ENCODE results near the gene SPTLC1. TPM values are rescaled to one million over a fixed set of nuclear protein-coding genes. Genes with fewer than 3 reads are reported as not detected.
"Not testable (repeated sequence)": the region's sequence is repeated elsewhere in the genome, so short reads cannot be mapped to it uniquely, and the experiment has no call there.

SPTLC1 gene
- total RNA-seq, 1 experiment from 2014 or later: 58.8 TPM

- H3K4me1 ChIP-seq (ENCODE audit: control insufficient read depth, insufficient read depth, low read length): no peaks in the 10 kb centered on the region
- no peaks in the 10 kb centered on the region for H3K27me3 ChIP-seq (ENCODE audit: control insufficient read depth, insufficient read depth, low read length)
- DNase-seq (ENCODE audit: low read depth, low spot score) (peak; percentile 51), ATAC-seq (peak; percentile 86)
- H3K27ac ChIP-seq (ENCODE audit: low read length): no peak overlapping the region
- peak overlapping the region in 1 of 2 experiments; percentile 21; a peak in 1 of 4 replicates for H3K4me3 ChIP-seq (ENCODE audit: low read depth in 2 of 2, low read length in 2 of 2)
- no peaks in the 10 kb centered on the region for H3K36me3 ChIP-seq (ENCODE audit: control insufficient read depth, insufficient read depth, low read length)
- ChIA-PET CTCF (no interaction called here), POLR2A (no interaction called here)
- intact Hi-C loops (cut with micrococcal nuclease; ENCODE audit: unreplicated experiment): no loop called here
- BruUV-seq (replicated peaks): no TSS peak
- in situ Hi-C loops (cut with HindIII; ENCODE audit: low pct_unique_long_range_greater_than_20kb, low sequenced_read_pairs): no loop called here
- no peak for TF ChIP-seq TCF7L2 (IDR thresholded peaks at IDR 0.05; ENCODE audit: low read depth, low read length)
- no peak for TF ChIP-seq REST (IDR thresholded peaks at IDR 0.05; ENCODE audit: insufficient read depth in 1 of 2, low read depth in 2 of 2, low read length in 1 of 2)
- TF ChIP-seq SIN3A (IDR thresholded peaks at IDR 0.05; ENCODE audit: borderline replicate concordance, insufficient read depth, low read depth, low read length): no peak
- TF ChIP-seq POLR2AphosphoS5 (IDR thresholded peaks at IDR 0.05; ENCODE audit: low read depth, low read length): no peak
- TF ChIP-seq CTCF (IDR thresholded peaks at IDR 0.05): peak; percentile 85
- H3K9me3 ChIP-seq (ENCODE audit: control insufficient read depth, insufficient read depth, low read depth, low read length): no peaks in the 10 kb centered on the region
These were observed 18.9 kb upstream of the SPTLC1 start for GRCh38 chr9:92133949-92134604.

GRCh38 chr9:92132913-92133312 is 17.7 kb upstream of the SPTLC1 start:
- DNase-seq (ENCODE audit: low read depth, low spot score); intact Hi-C loops (cut with micrococcal nuclease; ENCODE audit: unreplicated experiment); BruUV-seq (replicated peaks); H3K4me3 ChIP-seq (ENCODE audit: low read depth in 2 of 2, low read length in 2 of 2); H3K27ac ChIP-seq (ENCODE audit: low read length); H3K4me1 ChIP-seq (ENCODE audit: control insufficient read depth, insufficient read depth, low read length); ATAC-seq; H3K9me3 ChIP-seq (ENCODE audit: control insufficient read depth, insufficient read depth, low read depth, low read length); H3K36me3 ChIP-seq (ENCODE audit: control insufficient read depth, insufficient read depth, low read length); POLR2A ChIA-PET; in situ Hi-C loops (cut with HindIII; ENCODE audit: low pct_unique_long_range_greater_than_20kb, low sequenced_read_pairs); H3K27me3 ChIP-seq (ENCODE audit: control insufficient read depth, insufficient read depth, low read length); CTCF ChIA-PET: not testable (repeated sequence)

- no peaks in the 10 kb centered on the region for H3K9me3 ChIP-seq (ENCODE audit: control insufficient read depth, insufficient read depth, low read depth, low read length)
- intact Hi-C loops (cut with micrococcal nuclease; ENCODE audit: unreplicated experiment) (no loop called here), in situ Hi-C loops (cut with HindIII; ENCODE audit: low pct_unique_long_range_greater_than_20kb, low sequenced_read_pairs) (no loop called here)
- H3K4me1 ChIP-seq (ENCODE audit: control insufficient read depth, insufficient read depth, low read length): no peaks in the 10 kb centered on the region
- BruUV-seq (replicated peaks): no TSS peak
- no peaks in the 10 kb centered on the region for H3K27me3 ChIP-seq (ENCODE audit: control insufficient read depth, insufficient read depth, low read length)
- POLR2A ChIA-PET: no interaction called here
- DNase-seq (ENCODE audit: low read depth, low spot score) (no peak), ATAC-seq (no peak)
- no peaks in the 10 kb centered on the region for H3K36me3 ChIP-seq (ENCODE audit: control insufficient read depth, insufficient read depth, low read length)
- CTCF ChIA-PET: no interaction called here
- no peak overlapping the region for H3K27ac ChIP-seq (ENCODE audit: low read length)
- no peak overlapping the region for H3K4me3 ChIP-seq (ENCODE audit: low read depth in 2 of 2, low read length in 2 of 2)
- TF ChIP-seq REST (IDR thresholded peaks at IDR 0.05; ENCODE audit: insufficient read depth in 1 of 2, low read depth in 2 of 2, low read length in 1 of 2) (no peak), TCF7L2 (IDR thresholded peaks at IDR 0.05; ENCODE audit: low read depth, low read length) (no peak), POLR2AphosphoS5 (IDR thresholded peaks at IDR 0.05; ENCODE audit: low read depth, low read length) (no peak), SIN3A (IDR thresholded peaks at IDR 0.05; ENCODE audit: borderline replicate concordance, insufficient read depth, low read depth, low read length) (no peak), CTCF (IDR thresholded peaks at IDR 0.05) (no peak)
These were observed 17.3 kb upstream of the SPTLC1 start for GRCh38 chr9:92132501-92132900.

Measured in Panc1 (cell line).